Sigmoid colon (tissue), 7 donors: ENCODE measurements around the gene VDAC2. TPM values are rescaled to one million over a fixed set of nuclear protein-coding genes. Genes with fewer than 3 reads are reported as not detected.

ENCODE experiments used
- DNase-seq: peaks from one replicate; pipeline ENCODE4 v3.0.0-alpha.2; 2019
- H3K27ac ChIP-seq, 4 donors: fragments of 200-600 bp; sonication (generic); one replicate each; pipeline ENCODE4 v1.5.1; 2016 to 2019; ENCODE audit warnings: mild to moderate bottlenecking in 1 of 4
- H3K27me3 ChIP-seq, 3 donors: fragments of 200-600 bp; sonication (generic); one replicate each; pipeline ENCODE4 v1.5.1; 2019; ENCODE audit warnings: mild to moderate bottlenecking in 1 of 3
- H3K36me3 ChIP-seq, 4 donors: fragments of 200-600 bp; sonication (generic); one replicate each; pipeline ENCODE4 v1.5.1; 2016 to 2019
- H3K4me1 ChIP-seq, 4 donors: fragments of 200-600 bp; sonication (generic); one replicate each; pipeline ENCODE4 v1.5.1; 2017 to 2019
- H3K4me3 ChIP-seq, 4 donors: fragments of 200-600 bp; sonication (generic); one replicate each; pipeline ENCODE4 v1.5.1; 2017 to 2019; ENCODE audit warnings: mild to moderate bottlenecking in 2 of 4, moderate library complexity in 1 of 4
- H3K9me3 ChIP-seq, 4 donors: fragments of 200-600 bp in 3 of 4; sonication (generic) in 3 of 4; one replicate each; pipeline versions ENCODE4 v1.5.1 to v1.6.1; 2013 to 2019
- CTCF ChIP-seq, 4 experiments: fragments of 450-650 bp in 3 of 4; fragments of 200-600 bp in 1 of 4; IDR thresholded peaks; one replicate each; pipeline ENCODE4 v1.5.1; 2016 to 2019; ENCODE audit warnings: antibody characterized with exemption in 4 of 4, mild to moderate bottlenecking in 3 of 4, moderate library complexity in 2 of 4
- EP300 ChIP-seq, 4 donors: sonication (generic); formaldehyde crosslinking; IDR thresholded peaks; one replicate each; pipeline ENCODE4 v1.6.1; 2017; ENCODE audit warnings: antibody characterized with exemption in 4 of 4
- POLR2A ChIP-seq, 2 donors: fragments of 450-650 bp; IDR thresholded peaks; one replicate each; pipeline ENCODE4 v1.6.1; 2016; ENCODE audit warnings: antibody characterized with exemption in 2 of 2, mild to moderate bottlenecking in 2 of 2, moderate library complexity in 2 of 2
- POLR2AphosphoS5 ChIP-seq, 4 donors: sonication (generic); formaldehyde crosslinking; IDR thresholded peaks; one replicate each; pipeline ENCODE4 v1.6.1; 2017; ENCODE audit warnings: antibody characterized with exemption in 4 of 4
- WGBS, 2 donors: extraction: QIAGEN DNeasy Blood & Tissue Kit; methylation state at CpG; one replicate each; pipeline ENCODE4 v1.1.7; 2013; 5-methylcytosine and 5-hydroxymethylcytosine counted together
- intact Hi-C: fragments of 100-400 bp; cut with DNase I; formaldehyde crosslinking; loops from one replicate; pipeline ENCODE4 v1.15.1; 2023
- polyA plus RNA-seq, 3 donors: library from polyadenylated mRNA; stranded (reverse); fragments of 200-250 nt; gene quantifications; one replicate each; pipeline ENCODE4 v1.2.3, GENCODE V29; 2013
- total RNA-seq, 4 donors: library from RNA; depleted of rRNA; stranded (reverse); fragments of >200 nt; gene quantifications; one replicate each; pipeline ENCODE4 v1.1.0, GENCODE V29; 2016
- donor health status: healthy with polysubstance abuse.
- donor health status: Bipolar disorder and iron deficiency.
- donor health status: healthy.

VDAC2 gene
- total and polyA plus RNA-seq, 7 donors: 205 to 437 (median 249) TPM

GRCh38 chr10:75239096-75239790, 28.6 kb downstream of the VDAC2 start:
- no peak overlapping the region for H3K27ac ChIP-seq
- peak; percentile 43 for DNase-seq
- whole genome bisulfite sequencing, 2 donors: 92 to 93% methylated on average over 11 of the region's 11 CpGs
- no peak overlapping the region for H3K4me3 ChIP-seq
- no peaks in the 10 kb centered on the region for H3K36me3 ChIP-seq
- intact Hi-C loops: loop anchor here (5.0 to 10.0 kb wide), 2 partner anchors 414 to 972 kb away; partner anchors contain the start of gene KAT6B
- H3K9me3 ChIP-seq: no peaks in the 10 kb centered on the region
- peaks cover 0 to 21% (median 15%) of the 10 kb centered on the region in 4 donors for H3K4me1 ChIP-seq
- no peak for TF ChIP-seq POLR2AphosphoS5 (IDR thresholded peaks at IDR 0.05)
- TF ChIP-seq CTCF (IDR thresholded peaks at IDR 0.05): no peak
- TF ChIP-seq EP300 (IDR thresholded peaks at IDR 0.05): no peak
- no peak for TF ChIP-seq POLR2A (IDR thresholded peaks at IDR 0.05)
- H3K27me3 ChIP-seq: no peaks in the 10 kb centered on the region

- H3K27me3 ChIP-seq: no peaks in the 10 kb centered on the region
- 90 to 92% methylated on average over 12 of the region's 12 CpGs for WGBS, 2 donors
- no peak overlapping the region for H3K4me3 ChIP-seq
- no peaks in the 10 kb centered on the region for H3K36me3 ChIP-seq
- no peak for TF ChIP-seq CTCF (IDR thresholded peaks at IDR 0.05)
- TF ChIP-seq POLR2AphosphoS5 (IDR thresholded peaks at IDR 0.05): no peak
- TF ChIP-seq EP300 (IDR thresholded peaks at IDR 0.05): no peak
- no peak for TF ChIP-seq POLR2A (IDR thresholded peaks at IDR 0.05)
- H3K27ac ChIP-seq: no peak overlapping the region
- peak; percentile 53 for DNase-seq
- H3K4me1 ChIP-seq: peaks cover 0 to 8% (median 3%) of the 10 kb centered on the region in 4 donors
- H3K9me3 ChIP-seq: no peaks in the 10 kb centered on the region
- intact Hi-C loops: no loop called here
These were observed 29.9 kb downstream of the VDAC2 start for GRCh38 chr10:75240329-75241076.

- H3K4me3 ChIP-seq: no peak overlapping the region
- no peak overlapping the region for H3K27ac ChIP-seq
- no peaks in the 10 kb centered on the region for H3K4me1 ChIP-seq
- no peaks in the 10 kb centered on the region for H3K27me3 ChIP-seq
- no peaks in the 10 kb centered on the region for H3K9me3 ChIP-seq
- TF ChIP-seq EP300 (IDR thresholded peaks at IDR 0.05) (no peak), POLR2A (IDR thresholded peaks at IDR 0.05) (no peak), CTCF (IDR thresholded peaks at IDR 0.05) (no peak), POLR2AphosphoS5 (IDR thresholded peaks at IDR 0.05) (no peak)
- intact Hi-C loops: no loop called here
- DNase-seq: peak; percentile 27
- no peaks in the 10 kb centered on the region for H3K36me3 ChIP-seq
- WGBS, 2 donors: 30 to 73% methylated on average over 10 of the region's 10 CpGs
These were observed 32.8 kb downstream of the VDAC2 start for GRCh38 chr10:75243426-75243825.

GRCh38 chr10:75244487-75245353, 34.1 kb downstream of the VDAC2 start:
- no peak overlapping the region for H3K4me3 ChIP-seq
- no peak for TF ChIP-seq EP300 (IDR thresholded peaks at IDR 0.05)
- TF ChIP-seq CTCF (IDR thresholded peaks at IDR 0.05): no peak
- no peak for TF ChIP-seq POLR2AphosphoS5 (IDR thresholded peaks at IDR 0.05)
- TF ChIP-seq POLR2A (IDR thresholded peaks at IDR 0.05): no peak
- H3K27me3 ChIP-seq: no peaks in the 10 kb centered on the region
- H3K36me3 ChIP-seq: no peaks in the 10 kb centered on the region
- peak; percentile 45 for DNase-seq
- H3K9me3 ChIP-seq: no peaks in the 10 kb centered on the region
- intact Hi-C loops: no loop called here
- 75 to 82% methylated on average over 8 of the region's 8 CpGs for WGBS, 2 donors
- H3K4me1 ChIP-seq: no peaks in the 10 kb centered on the region
- H3K27ac ChIP-seq: no peak overlapping the region
